ENCODE data around the gene GPHN.
A peak's percentile ranks its signal among the peaks of the same experiment; 100 is the strongest.
"Not testable (repeated sequence)": the region's sequence is repeated elsewhere in the genome, so short reads cannot be mapped to it uniquely, and the experiment has no call there.

GPHN gene

DNA sequence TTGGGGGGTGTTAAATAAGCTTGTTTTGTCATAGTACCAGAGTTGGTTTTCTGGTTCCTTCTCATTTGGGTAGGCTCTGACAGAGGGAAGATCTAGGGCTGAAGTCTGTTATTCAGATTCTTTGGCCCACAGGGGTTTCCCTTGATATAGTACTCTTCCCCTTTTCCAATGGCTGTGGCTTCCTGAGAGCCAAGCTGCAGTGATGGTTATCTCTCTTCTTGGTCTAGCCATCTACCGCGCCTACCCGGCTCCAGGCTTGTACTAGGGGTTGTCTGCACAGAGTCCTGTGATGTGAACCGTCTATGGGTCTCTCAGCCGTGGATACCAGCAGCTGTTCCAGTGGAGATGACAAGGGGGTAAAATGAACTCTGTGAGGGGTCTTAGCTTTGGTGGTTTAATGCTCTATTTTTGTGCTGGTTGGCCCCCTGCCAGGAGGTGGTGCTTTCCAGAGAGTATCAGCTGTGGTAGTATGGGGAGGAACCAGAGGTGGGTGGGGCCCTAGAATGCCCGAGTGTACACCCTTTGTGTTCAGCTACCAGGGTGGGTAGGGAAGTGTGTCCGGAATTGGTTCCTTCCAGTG, 209.7 kb downstream of the GPHN start:
- Mint-ChIP-seq H3K27ac (peak overlapping the region in 1 of 3 experiments; percentile 26), H3K4me1 (peaks cover 7% of the 10 kb centered on the region), H3K27me3 (ENCODE audit: low read depth) (no peaks in the 10 kb centered on the region), H3K9me3 (peaks cover 40% of the 10 kb centered on the region), H3K4me3 (no peak overlapping the region), H3K36me3 (ENCODE audit: low read depth) (peaks cover 54% of the 10 kb centered on the region)
- TF ChIP-seq, protein P1, sequence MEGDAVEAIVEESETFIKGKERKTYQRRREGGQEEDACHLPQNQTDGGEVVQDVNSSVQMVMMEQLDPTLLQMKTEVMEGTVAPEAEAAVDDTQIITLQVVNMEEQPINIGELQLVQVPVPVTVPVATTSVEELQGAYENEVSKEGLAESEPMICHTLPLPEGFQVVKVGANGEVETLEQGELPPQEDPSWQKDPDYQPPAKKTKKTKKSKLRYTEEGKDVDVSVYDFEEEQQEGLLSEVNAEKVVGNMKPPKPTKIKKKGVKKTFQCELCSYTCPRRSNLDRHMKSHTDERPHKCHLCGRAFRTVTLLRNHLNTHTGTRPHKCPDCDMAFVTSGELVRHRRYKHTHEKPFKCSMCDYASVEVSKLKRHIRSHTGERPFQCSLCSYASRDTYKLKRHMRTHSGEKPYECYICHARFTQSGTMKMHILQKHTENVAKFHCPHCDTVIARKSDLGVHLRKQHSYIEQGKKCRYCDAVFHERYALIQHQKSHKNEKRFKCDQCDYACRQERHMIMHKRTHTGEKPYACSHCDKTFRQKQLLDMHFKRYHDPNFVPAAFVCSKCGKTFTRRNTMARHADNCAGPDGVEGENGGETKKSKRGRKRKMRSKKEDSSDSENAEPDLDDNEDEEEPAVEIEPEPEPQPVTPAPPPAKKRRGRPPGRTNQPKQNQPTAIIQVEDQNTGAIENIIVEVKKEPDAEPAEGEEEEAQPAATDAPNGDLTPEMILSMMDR (IDR thresholded peaks at IDR 0.05; ENCODE audit: unreplicated experiment in 3 of 3), result no peak

DNA sequence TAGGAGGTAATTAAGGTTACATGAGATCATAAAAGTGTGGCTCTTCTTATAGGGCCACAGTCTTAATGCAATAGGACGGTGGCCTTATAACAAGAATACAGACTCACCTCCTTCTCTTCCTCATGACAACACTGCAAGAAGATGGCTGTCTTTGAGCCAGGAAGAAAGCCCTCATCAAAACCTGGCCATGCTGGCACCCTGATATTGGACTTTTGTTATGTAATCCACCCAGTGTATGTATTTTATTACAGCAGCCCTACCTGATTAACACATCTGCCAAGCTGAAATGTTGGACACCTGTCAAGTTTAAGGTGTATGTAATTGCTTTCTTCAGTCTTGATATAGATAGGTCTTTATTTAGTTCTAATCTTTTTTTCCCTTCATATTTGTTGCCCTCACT, 217.0 kb downstream of the GPHN start:
- no peak overlapping the region for H3K27ac Mint-ChIP-seq
- no peak overlapping the region for H3K4me3 Mint-ChIP-seq
- H3K36me3 Mint-ChIP-seq (ENCODE audit: low read depth), result peaks cover 35% of the 10 kb centered on the region
- TF ChIP-seq, protein P1 (IDR thresholded peaks at IDR 0.05; ENCODE audit: unreplicated experiment in 3 of 3), result no peak
- H3K27me3 Mint-ChIP-seq (ENCODE audit: low read depth), result no peaks in the 10 kb centered on the region
- peaks cover 25% of the 10 kb centered on the region for H3K9me3 Mint-ChIP-seq
- peaks cover 7% of the 10 kb centered on the region for H3K4me1 Mint-ChIP-seq

GRCh38 chr14:66731298-66731697, 223.4 kb downstream of the GPHN start:
- H3K4me1 Mint-ChIP-seq; H3K4me3 Mint-ChIP-seq; H3K27ac Mint-ChIP-seq; H3K27me3 Mint-ChIP-seq (ENCODE audit: low read depth): not testable (repeated sequence)
- H3K9me3 Mint-ChIP-seq, result peaks cover 46% of the 10 kb centered on the region
- peaks cover 63% of the 10 kb centered on the region for H3K36me3 Mint-ChIP-seq (ENCODE audit: low read depth)

DNA sequence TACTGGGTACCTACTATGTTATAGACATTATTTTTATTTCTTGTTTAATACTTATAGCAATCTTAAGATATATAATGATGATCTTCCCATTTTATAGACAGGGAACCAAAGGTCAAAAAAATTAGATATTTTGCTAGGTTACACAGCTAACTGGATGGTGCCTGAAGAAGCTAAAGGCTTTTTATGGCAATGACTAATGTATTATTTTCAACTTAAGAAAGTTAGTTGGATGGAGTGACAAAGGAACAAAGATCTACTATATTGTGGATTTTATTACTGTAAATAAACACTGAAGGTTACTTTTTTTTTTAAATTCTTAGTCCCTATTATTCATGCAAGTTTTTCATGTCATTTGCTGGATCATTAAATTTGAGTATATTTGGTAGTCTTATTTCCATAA, 227.9 kb downstream of the GPHN start:
- Mint-ChIP-seq H3K4me1 (no peaks in the 10 kb centered on the region), H3K27ac (no peak overlapping the region), H3K27me3 (ENCODE audit: low read depth) (no peaks in the 10 kb centered on the region), H3K36me3 (ENCODE audit: low read depth) (peaks cover 50% of the 10 kb centered on the region), H3K4me3 (no peak overlapping the region), H3K9me3 (peaks cover 32% of the 10 kb centered on the region)
- TF ChIP-seq, protein P1 (IDR thresholded peaks at IDR 0.05; ENCODE audit: unreplicated experiment in 3 of 3), result no peak

GRCh38 chr14:66739826-66740225, 231.9 kb downstream of the GPHN start:
- peaks cover 23% of the 10 kb centered on the region for H3K9me3 Mint-ChIP-seq
- H3K4me3 Mint-ChIP-seq, result no peak overlapping the region
- H3K27me3 Mint-ChIP-seq (ENCODE audit: low read depth), result no peaks in the 10 kb centered on the region
- TF ChIP-seq, protein P1 (IDR thresholded peaks at IDR 0.05; ENCODE audit: unreplicated experiment in 3 of 3), result no peak
- no peak overlapping the region for H3K27ac Mint-ChIP-seq
- peaks cover 4% of the 10 kb centered on the region for H3K4me1 Mint-ChIP-seq
- peaks cover 46% of the 10 kb centered on the region for H3K36me3 Mint-ChIP-seq (ENCODE audit: low read depth)

GRCh38 chr14:66745078-66745477, 237.1 kb downstream of the GPHN start:
- no peaks in the 10 kb centered on the region for H3K27me3 Mint-ChIP-seq (ENCODE audit: low read depth)
- H3K4me1 Mint-ChIP-seq, result peaks cover 22% of the 10 kb centered on the region
- peaks cover 12% of the 10 kb centered on the region for H3K9me3 Mint-ChIP-seq
- no peak overlapping the region for H3K27ac Mint-ChIP-seq
- peaks cover 28% of the 10 kb centered on the region for H3K36me3 Mint-ChIP-seq (ENCODE audit: low read depth)
- H3K4me3 Mint-ChIP-seq, result no peak overlapping the region
- TF ChIP-seq, protein P1 (IDR thresholded peaks at IDR 0.05; ENCODE audit: unreplicated experiment in 3 of 3), result no peak

Measured in nephron (organoid).